Spleen (tissue), 13 donors: ENCODE data around the gene SELENOH. TPM values are rescaled to one million over a fixed set of nuclear protein-coding genes. Genes with fewer than 3 reads are reported as not detected.
A peak's percentile ranks its signal among the peaks of the same experiment; 100 is the strongest.

Experiments
- DNase-seq: peaks from one replicate; pipeline ENCODE4 v3.0.0-alpha.2; 2020
- H3K27ac ChIP-seq, 8 donors: fragments of 200-600 bp; sonication (generic) in 7 of 8; 1 replicate in 4 of 8; 2 replicates in 4 of 8; pipeline versions ENCODE4 v1.5.0 to v1.8.0; 2016 to 2021; ENCODE audit warnings: inconsistent platforms in 4 of 8, mild to moderate bottlenecking in 4 of 8, moderate library complexity in 1 of 8
- H3K27me3 ChIP-seq, 7 donors: fragments of 200-600 bp; sonication (generic) in 6 of 7; replicated peaks in 1 of 7; 1 replicate in 4 of 7; 2 replicates in 3 of 7; pipeline versions ENCODE4 v1.5.0 to v1.8.0; 2016 to 2021; ENCODE audit warnings: inconsistent platforms in 3 of 7, mild to moderate bottlenecking in 1 of 7
- H3K36me3 ChIP-seq, 6 donors: fragments of 200-600 bp; sonication (generic) in 5 of 6; 1 replicate in 4 of 6; 2 replicates in 2 of 6; pipeline versions ENCODE4 v1.5.0 to v1.8.0; 2016 to 2021; ENCODE audit warnings: inconsistent platforms in 2 of 6
- H3K4me1 ChIP-seq, 6 donors: fragments of 200-600 bp; sonication (generic) in 5 of 6; 1 replicate in 3 of 6; 2 replicates in 3 of 6; pipeline versions ENCODE4 v1.5.0 to v1.8.0; 2016 to 2021; ENCODE audit warnings: inconsistent platforms in 3 of 6
- H3K4me3 ChIP-seq, 8 donors: fragments of 200-600 bp; sonication (generic) in 7 of 8; 1 replicate in 4 of 8; 2 replicates in 4 of 8; pipeline versions ENCODE4 v1.5.0 to v1.8.0; 2016 to 2021; ENCODE audit warnings: inconsistent platforms in 4 of 8, mild to moderate bottlenecking in 4 of 8, moderate library complexity in 2 of 8
- H3K9me3 ChIP-seq, 8 donors: fragments of 200-600 bp; sonication (generic) in 7 of 8; 1 replicate in 4 of 8; 2 replicates in 4 of 8; pipeline versions ENCODE4 v1.5.0 to v1.8.0; 2016 to 2021; ENCODE audit warnings: inconsistent platforms in 4 of 8
- POLR2A ChIP-seq, 3 donors: fragments of 450-650 bp; IDR thresholded peaks; one replicate each; pipeline ENCODE4 v1.5.1; 2017; ENCODE audit warnings: antibody characterized with exemption in 3 of 3, mild to moderate bottlenecking in 1 of 3
- POLR2AphosphoS5 ChIP-seq, 3 donors: sonication (generic); formaldehyde crosslinking; IDR thresholded peaks; one replicate each; pipeline ENCODE4 v1.5.1; 2017; ENCODE audit warnings: antibody characterized with exemption in 3 of 3
- WGBS, 5 donors: extraction: QIAGEN DNeasy Blood & Tissue Kit in 3 of 5; methylation state at CpG; one replicate each; pipeline versions ENCODE4 v1.1.5 to v1.1.7; 2013 to 2018; 5-methylcytosine and 5-hydroxymethylcytosine counted together
- intact Hi-C: fragments of 100-400 bp; cut with DNase I; formaldehyde crosslinking; loops from one replicate; pipeline ENCODE4 v1.15.0; 2023; ENCODE audit warnings: low total_unique reads
- long read RNA-seq, 2 donors: transcript quantifications; one replicate each; lab custom pipeline, GENCODE V29; 2026
- polyA plus RNA-seq, 3 donors: library from polyadenylated mRNA; stranded (reverse); fragments of 200-250 nt; gene quantifications; one replicate each; pipeline ENCODE4 v1.2.1, GENCODE V29; 2013
- total RNA-seq, 7 donors: library from RNA; depleted of rRNA in 3 of 7; stranded (reverse); fragments of >200 nt in 3 of 7; fragmentation: NEBNext Ultra II Directional in 4 of 7; extraction: Animal tissue kit (Norgen Biotek cat#: 25700) in 4 of 7; gene quantifications; one replicate each; pipeline versions ENCODE4 v1.1.0 to v1.2.1, GENCODE V29; 2016 to 2021
- TF ChIP-seq, protein P1 (sequence below), 11 experiments: fragments of 200-600 bp in 7 of 11; fragments of 450-650 bp in 4 of 11; sonication (generic) in 4 of 11; IDR thresholded peaks in 8 of 11; conservative IDR thresholded peaks in 3 of 11; 1 replicate in 7 of 11; 2 replicates in 4 of 11; pipeline versions ENCODE4 v1.4.0 to v1.8.0; 2016 to 2021; ENCODE audit warnings: antibody characterized with exemption in 11 of 11, inconsistent platforms in 4 of 11, mild to moderate bottlenecking in 1 of 11
- donor health status: healthy with polysubstance abuse.
- donor health status: DM: no; HTN: no; CAD: no; lungs with moderate emphysema.
- donor health status: DM: no; HTN: no; CAD: no.
- donor health status: Bipolar disorder and iron deficiency.
- donor health status: healthy.
- donor health status: DM: no; HTN: no; CAD: no.
- donor health status: DM: yes; HTN: yes; CAD: no.

SELENOH gene, protein sequence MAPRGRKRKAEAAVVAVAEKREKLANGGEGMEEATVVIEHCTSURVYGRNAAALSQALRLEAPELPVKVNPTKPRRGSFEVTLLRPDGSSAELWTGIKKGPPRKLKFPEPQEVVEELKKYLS
- 100 to 1,000 TPM in 4 of 7 donors, 10 to 100 TPM in 3; 79.1 to 119 (median 104) TPM for total RNA-seq
- polyA plus RNA-seq, result 100 to 1,000 TPM; 175 to 247 (median 245) TPM
- long read RNA-seq, donor 1, transcript SELENOH-207 (1 exons, 523 nt), result minor isoform, 6 of 151 reads
- long read RNA-seq, donor 1, transcript SELENOH-201 (3 exons, 833 nt), result minor isoform, 8 of 151 reads
- long read RNA-seq, donor 1, transcript SELENOH-204 (4 exons, 818 nt), result major isoform, 126 of 151 reads
- long read RNA-seq, donor 1, transcript SELENOH-205 (3 exons, 1,039 nt), result minor isoform, 5 of 151 reads
- long read RNA-seq, donor 1, partial matches to known transcripts, result 0 of 151 reads
- long read RNA-seq, donor 1, other reads (novel, unspliced or antisense), result 0 of 151 reads
- long read RNA-seq, donor 2, transcript SELENOH-204 (4 exons, 818 nt), result major isoform, 99 of 115 reads
- long read RNA-seq, donor 2, partial matches to known transcripts, result 5 of 115 reads
- long read RNA-seq, donor 2, other reads (novel, unspliced or antisense), result 0 of 115 reads

DNA sequence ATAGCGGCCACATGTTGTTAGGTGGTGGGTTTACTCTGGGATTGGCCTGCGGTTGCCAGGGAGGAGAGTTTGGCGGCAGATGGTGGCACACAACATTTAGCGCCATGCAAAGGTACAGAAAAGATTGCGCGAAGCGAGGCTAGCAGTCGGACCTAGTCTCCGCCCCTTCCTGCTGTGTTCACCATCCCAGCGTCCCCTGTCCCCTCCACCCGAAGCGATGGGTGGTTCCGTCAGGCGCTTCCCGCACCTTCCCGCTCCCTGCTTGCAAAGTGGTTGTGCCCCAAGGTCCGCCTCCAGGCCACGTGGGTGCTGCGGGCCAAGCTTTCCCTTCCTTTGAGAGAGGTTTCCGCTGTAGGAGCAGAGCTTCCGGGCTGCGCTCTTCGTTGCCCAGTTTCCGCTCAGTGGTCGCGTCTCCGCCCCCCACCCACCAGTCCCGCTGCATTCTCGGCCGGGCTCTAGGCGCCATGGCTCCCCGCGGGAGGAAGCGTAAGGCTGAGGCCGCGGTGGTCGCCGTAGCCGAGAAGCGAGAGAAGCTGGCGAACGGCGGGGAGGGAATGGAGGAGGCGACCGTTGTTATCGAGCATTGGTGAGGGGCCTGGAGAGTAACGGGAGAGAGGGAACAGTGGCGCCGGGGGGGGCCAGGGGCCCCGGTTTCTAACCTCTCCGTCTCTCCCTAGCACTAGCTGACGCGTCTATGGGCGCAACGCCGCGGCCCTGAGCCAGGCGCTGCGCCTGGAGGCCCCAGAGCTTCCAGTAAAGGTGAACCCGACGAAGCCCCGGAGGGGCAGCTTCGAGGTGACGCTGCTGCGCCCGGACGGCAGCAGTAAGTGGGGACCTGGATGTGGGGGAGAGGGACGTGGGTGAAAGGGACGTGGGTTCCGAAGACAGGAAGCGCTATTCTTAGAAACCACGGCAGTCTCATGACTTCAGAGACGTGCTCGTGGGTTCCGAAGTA lies at the start of gene SELENOH:
Gene SELENOH (plus strand): TSS at position 360 of the 955 bp plus-strand sequence. CDS start 105 bp downstream, at position 465.
- Histone ChIP-seq H3K4me1 (peaks cover 15 to 56% (median 37%) of the 10 kb centered on the region in 6 donors), H3K27me3 (no peaks in the 10 kb centered on the region), H3K36me3 (peaks cover 0 to 78% (median 59%) of the 10 kb centered on the region in 6 donors), H3K4me3 (peak within 1 kb of the TSS; percentile 56 to 94 (median 90)), H3K27ac (peak within 1 kb of the TSS; percentile 93 to 98 (median 96)), H3K9me3 (no peaks in the 10 kb centered on the region)
- peak; percentile 98 for DNase-seq
- intact Hi-C loops, result no loop called here
- 0 to 1% (median 0%) methylated on average over 57 to 75 of the region's 75 CpGs for WGBS, 5 donors
- TF ChIP-seq POLR2A (IDR thresholded peaks at IDR 0.05), result peak; percentile 48 to 69 (median 58)
- TF ChIP-seq POLR2AphosphoS5 (IDR thresholded peaks at IDR 0.05), result peak; percentile 98
- TF ChIP-seq, protein P1, sequence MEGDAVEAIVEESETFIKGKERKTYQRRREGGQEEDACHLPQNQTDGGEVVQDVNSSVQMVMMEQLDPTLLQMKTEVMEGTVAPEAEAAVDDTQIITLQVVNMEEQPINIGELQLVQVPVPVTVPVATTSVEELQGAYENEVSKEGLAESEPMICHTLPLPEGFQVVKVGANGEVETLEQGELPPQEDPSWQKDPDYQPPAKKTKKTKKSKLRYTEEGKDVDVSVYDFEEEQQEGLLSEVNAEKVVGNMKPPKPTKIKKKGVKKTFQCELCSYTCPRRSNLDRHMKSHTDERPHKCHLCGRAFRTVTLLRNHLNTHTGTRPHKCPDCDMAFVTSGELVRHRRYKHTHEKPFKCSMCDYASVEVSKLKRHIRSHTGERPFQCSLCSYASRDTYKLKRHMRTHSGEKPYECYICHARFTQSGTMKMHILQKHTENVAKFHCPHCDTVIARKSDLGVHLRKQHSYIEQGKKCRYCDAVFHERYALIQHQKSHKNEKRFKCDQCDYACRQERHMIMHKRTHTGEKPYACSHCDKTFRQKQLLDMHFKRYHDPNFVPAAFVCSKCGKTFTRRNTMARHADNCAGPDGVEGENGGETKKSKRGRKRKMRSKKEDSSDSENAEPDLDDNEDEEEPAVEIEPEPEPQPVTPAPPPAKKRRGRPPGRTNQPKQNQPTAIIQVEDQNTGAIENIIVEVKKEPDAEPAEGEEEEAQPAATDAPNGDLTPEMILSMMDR (IDR thresholded peaks at IDR 0.05 in 8 of 11, conservative IDR thresholded peaks at IDR 0.05 in 3 of 11), result peak in 1 of 11 experiments; percentile 4

DNA sequence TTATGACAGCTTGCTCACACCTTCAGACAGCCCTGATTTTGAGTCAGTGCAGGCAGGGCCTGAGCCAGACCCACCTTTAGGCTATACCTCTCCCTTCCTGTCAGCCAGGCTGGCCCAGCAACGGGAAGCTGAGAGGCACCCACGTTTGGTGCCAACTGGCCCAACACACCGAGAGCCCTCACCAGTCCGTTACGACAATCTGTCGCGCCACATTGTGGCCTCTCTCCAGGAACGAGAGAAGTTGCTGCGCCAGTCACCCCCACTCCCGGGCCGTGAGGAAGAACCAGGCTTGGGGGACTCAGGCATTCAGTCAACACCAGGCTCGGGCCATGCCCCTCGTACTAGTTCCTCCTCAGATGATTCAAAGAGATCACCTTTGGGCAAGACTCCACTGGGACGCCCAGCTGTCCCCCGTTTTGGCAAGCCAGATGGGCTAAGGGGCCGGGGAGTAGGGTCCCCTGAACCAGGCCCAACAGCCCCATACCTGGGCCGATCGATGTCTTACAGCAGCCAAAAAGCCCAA lies 42.4 kb upstream of the SELENOH start:
- H3K4me1 ChIP-seq, result no peaks in the 10 kb centered on the region
- no peaks in the 10 kb centered on the region for H3K9me3 ChIP-seq
- intact Hi-C loops, result no loop called here
- H3K4me3 ChIP-seq, result no peak overlapping the region
- no peaks in the 10 kb centered on the region for H3K27me3 ChIP-seq
- H3K27ac ChIP-seq, result no peak overlapping the region
- peaks cover 20 to 100% (median 92%) of the 10 kb centered on the region in 6 donors for H3K36me3 ChIP-seq
- no peak for DNase-seq
- TF ChIP-seq POLR2AphosphoS5 (IDR thresholded peaks at IDR 0.05), result peak in 2 of 3 donors; percentile 29 to 72
- no peak for TF ChIP-seq POLR2A (IDR thresholded peaks at IDR 0.05)
- TF ChIP-seq, protein P1 (IDR thresholded peaks at IDR 0.05 in 8 of 11, conservative IDR thresholded peaks at IDR 0.05 in 3 of 11), result no peak
- 91 to 94% (median 93%) methylated on average over 18 of the region's 18 CpGs for WGBS, 5 donors

DNA sequence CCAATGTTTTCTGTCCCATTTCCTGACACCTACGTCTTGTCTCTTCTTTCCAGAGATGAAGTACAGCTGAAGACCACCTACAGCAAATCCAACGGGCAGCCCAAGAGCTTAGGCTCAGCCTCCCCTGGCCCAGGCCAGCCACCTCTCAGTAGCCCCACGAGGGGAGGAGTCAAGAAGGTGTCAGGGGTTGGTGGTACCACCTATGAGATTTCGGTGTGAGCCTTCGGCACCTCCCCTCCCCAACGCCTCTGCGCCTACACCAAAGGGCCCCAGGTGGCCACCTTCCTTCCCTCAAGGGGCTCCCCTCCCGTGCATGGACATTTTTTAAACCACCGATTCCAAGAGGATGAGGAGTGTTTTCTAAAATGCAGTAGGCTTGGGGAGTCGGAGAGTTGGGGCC lies 41.5 kb upstream of the SELENOH start:
- TF ChIP-seq POLR2A (IDR thresholded peaks at IDR 0.05) (no peak), POLR2AphosphoS5 (IDR thresholded peaks at IDR 0.05) (peak in 1 of 3 donors; percentile 30)
- no peaks in the 10 kb centered on the region for H3K9me3 ChIP-seq
- H3K27ac ChIP-seq, result no peak overlapping the region
- no peaks in the 10 kb centered on the region for H3K27me3 ChIP-seq
- no peak for DNase-seq
- H3K4me1 ChIP-seq, result no peaks in the 10 kb centered on the region
- peaks cover 12 to 100% (median 91%) of the 10 kb centered on the region in 6 donors for H3K36me3 ChIP-seq
- WGBS, 5 donors, result 89 to 97% (median 94%) methylated on average over 10 of the region's 10 CpGs
- intact Hi-C loops, result no loop called here
- no peak overlapping the region for H3K4me3 ChIP-seq

DNA sequence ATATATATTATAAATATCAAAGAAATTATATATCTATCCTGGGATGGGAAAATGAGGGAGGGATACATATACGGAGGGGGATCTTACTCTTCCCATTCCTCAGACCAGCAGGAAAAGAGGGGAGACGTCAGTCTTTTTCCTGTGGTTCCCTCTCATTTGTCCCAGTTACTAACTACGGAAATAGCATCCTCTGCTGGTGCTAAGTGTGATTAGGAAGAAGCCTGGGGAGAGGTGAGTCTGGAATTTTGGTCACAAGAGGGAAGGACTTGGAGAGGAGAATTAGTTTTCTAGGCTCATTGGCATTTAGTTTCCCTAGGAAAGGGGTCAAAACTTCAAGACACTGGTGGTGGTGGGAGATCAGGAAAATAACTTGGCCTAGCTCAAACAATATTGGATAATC lies 40.9 kb upstream of the SELENOH start:
- H3K36me3 ChIP-seq, result peaks cover 9 to 100% (median 89%) of the 10 kb centered on the region in 6 donors
- H3K4me1 ChIP-seq, result no peaks in the 10 kb centered on the region
- intact Hi-C loops, result no loop called here
- TF ChIP-seq POLR2A (IDR thresholded peaks at IDR 0.05), result no peak
- TF ChIP-seq, protein P1 (IDR thresholded peaks at IDR 0.05 in 8 of 11, conservative IDR thresholded peaks at IDR 0.05 in 3 of 11), result no peak
- TF ChIP-seq POLR2AphosphoS5 (IDR thresholded peaks at IDR 0.05), result no peak
- DNase-seq, result no peak
- 68 to 83% (median 73%) methylated on average over 3 of the region's 3 CpGs for WGBS, 5 donors
- no peak overlapping the region for H3K4me3 ChIP-seq
- H3K9me3 ChIP-seq, result no peaks in the 10 kb centered on the region
- H3K27ac ChIP-seq, result no peak overlapping the region
- H3K27me3 ChIP-seq, result no peaks in the 10 kb centered on the region
